Chondrocyte (in vitro differentiated cells): ENCODE data around the gene LTB4R2. TPM values are rescaled to one million over a fixed set of nuclear protein-coding genes. Genes with fewer than 3 reads are reported as not detected.

ENCODE experiments used
- DNase-seq: peaks from one replicate; pipeline ENCODE4 v3.0.0; 2021; ENCODE audit warnings: mixed read lengths, low spot score
- H3K27ac Mint-ChIP-seq: one replicate; pipeline ENCODE4 v1.8.0; 2021; ENCODE audit warnings: mild to moderate bottlenecking, moderate library complexity, mixed read lengths; ENCODE audit not compliant: unreplicated experiment
- H3K27me3 Mint-ChIP-seq: 2 replicates; pipeline ENCODE4 v1.8.0; 2021; ENCODE audit warnings: low read depth, mixed read lengths
- H3K36me3 Mint-ChIP-seq: 2 replicates; pipeline ENCODE4 v1.8.0; 2021; ENCODE audit warnings: low read depth, mixed read lengths
- H3K4me1 Mint-ChIP-seq: 2 replicates; pipeline ENCODE4 v1.8.0; 2021; ENCODE audit warnings: low read depth, mild to moderate bottlenecking, mixed read lengths
- H3K4me3 Mint-ChIP-seq: one replicate; pipeline ENCODE4 v1.8.0; 2021; ENCODE audit warnings: mild to moderate bottlenecking, moderate library complexity, mixed read lengths; ENCODE audit not compliant: unreplicated experiment
- H3K9me3 Mint-ChIP-seq: 2 replicates; pipeline ENCODE4 v1.8.0; 2021; ENCODE audit warnings: low read depth, mixed read lengths
- CTCF ChIP-seq: fragments of 200-600 bp; sonication (generic); IDR thresholded peaks from 2 replicates; pipeline ENCODE4 v1.5.0; 2021; ENCODE audit warnings: antibody characterized with exemption, mild to moderate bottlenecking, moderate library complexity
- total RNA-seq: library from RNA; stranded (reverse); gene quantifications from 3 replicates; pipeline ENCODE4 v1.2.1, GENCODE V29; 2021

The LTB4R2 gene
- total RNA-seq, 1 donor from 2014 or later: 9.1 TPM

- Mint-ChIP-seq H3K27ac (peak overlapping the region; percentile 79), H3K4me1 (peaks cover 39% of the 10 kb centered on the region), H3K9me3 (no peaks in the 10 kb centered on the region), H3K27me3 (no peaks in the 10 kb centered on the region), H3K4me3 (peak overlapping the region; percentile 91), H3K36me3 (peaks cover 28% of the 10 kb centered on the region)
- TF ChIP-seq CTCF: no peak
- no peak for DNase-seq
These were observed 9.5 kb upstream of the LTB4R2 start for GRCh38 chr14:24300326-24300980.

GRCh38 chr14:24304019-24304387, 5.9 kb upstream of the LTB4R2 start:
- no peak overlapping the region for H3K4me3 Mint-ChIP-seq
- TF ChIP-seq CTCF: no peak
- no peaks in the 10 kb centered on the region for H3K9me3 Mint-ChIP-seq
- H3K4me1 Mint-ChIP-seq: peaks cover 22% of the 10 kb centered on the region
- peaks cover 26% of the 10 kb centered on the region for H3K36me3 Mint-ChIP-seq
- no peak for DNase-seq
- H3K27ac Mint-ChIP-seq: no peak overlapping the region
- no peaks in the 10 kb centered on the region for H3K27me3 Mint-ChIP-seq

- Mint-ChIP-seq H3K9me3 (no peaks in the 10 kb centered on the region), H3K27ac (no peak overlapping the region), H3K27me3 (no peaks in the 10 kb centered on the region), H3K36me3 (peaks cover 27% of the 10 kb centered on the region), H3K4me3 (no peak overlapping the region), H3K4me1 (peaks cover 6% of the 10 kb centered on the region)
- no peak for TF ChIP-seq CTCF
- DNase-seq: no peak
These were observed 2.8 kb upstream of the LTB4R2 start for GRCh38 chr14:24307156-24307574.

GRCh38 chr14:24307575-24308341, 2.2 kb upstream of the LTB4R2 start, which contains the start of gene CIDEB:
TSS of gene CIDEB (minus strand) at chr14:24307977. CDS start at chr14:24307858, 119 bp downstream.
- no peak for DNase-seq
- Mint-ChIP-seq H3K9me3 (no peaks in the 10 kb centered on the region), H3K4me1 (peaks cover 6% of the 10 kb centered on the region), H3K36me3 (peaks cover 27% of the 10 kb centered on the region), H3K27ac (peak within 1 kb of the TSS; percentile 8), H3K4me3 (no peak within 1 kb of the TSS), H3K27me3 (no peaks in the 10 kb centered on the region)
- TF ChIP-seq CTCF: peak; percentile 94

- H3K27me3 Mint-ChIP-seq: no peaks in the 10 kb centered on the region
- H3K4me3 Mint-ChIP-seq: no peak overlapping the region
- no peaks in the 10 kb centered on the region for H3K9me3 Mint-ChIP-seq
- no peak for DNase-seq
- peak; percentile 35 for TF ChIP-seq CTCF
- H3K27ac Mint-ChIP-seq: peak overlapping the region; percentile 8
- peaks cover 25% of the 10 kb centered on the region for H3K36me3 Mint-ChIP-seq
- H3K4me1 Mint-ChIP-seq: peaks cover 6% of the 10 kb centered on the region
These were observed 1.4 kb upstream of the LTB4R2 start for GRCh38 chr14:24308342-24309124.
